Measurements from ENCODE around the gene TMPRSS7.

Gene TMPRSS7

DNA sequence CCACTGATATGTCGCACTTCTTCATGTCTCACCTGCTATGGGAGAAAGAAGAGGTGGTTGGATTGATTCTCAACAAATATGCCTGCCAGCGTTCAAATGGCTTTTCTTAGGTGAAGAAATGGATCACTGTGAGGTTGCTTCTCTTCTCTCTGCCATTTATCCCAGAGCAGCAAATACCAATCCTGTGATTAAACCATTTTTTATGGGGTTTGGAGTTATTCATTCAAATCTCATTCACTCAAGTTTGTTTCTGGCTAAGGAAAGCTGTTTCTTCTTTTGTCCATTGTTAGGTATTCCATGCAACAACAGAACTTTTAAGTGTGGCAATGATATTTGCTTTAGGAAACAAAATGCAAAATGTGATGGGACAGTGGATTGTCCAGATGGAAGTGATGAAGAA is 39.5 kb downstream of the TMPRSS7 start:
- no peak for DNase-seq

DNA sequence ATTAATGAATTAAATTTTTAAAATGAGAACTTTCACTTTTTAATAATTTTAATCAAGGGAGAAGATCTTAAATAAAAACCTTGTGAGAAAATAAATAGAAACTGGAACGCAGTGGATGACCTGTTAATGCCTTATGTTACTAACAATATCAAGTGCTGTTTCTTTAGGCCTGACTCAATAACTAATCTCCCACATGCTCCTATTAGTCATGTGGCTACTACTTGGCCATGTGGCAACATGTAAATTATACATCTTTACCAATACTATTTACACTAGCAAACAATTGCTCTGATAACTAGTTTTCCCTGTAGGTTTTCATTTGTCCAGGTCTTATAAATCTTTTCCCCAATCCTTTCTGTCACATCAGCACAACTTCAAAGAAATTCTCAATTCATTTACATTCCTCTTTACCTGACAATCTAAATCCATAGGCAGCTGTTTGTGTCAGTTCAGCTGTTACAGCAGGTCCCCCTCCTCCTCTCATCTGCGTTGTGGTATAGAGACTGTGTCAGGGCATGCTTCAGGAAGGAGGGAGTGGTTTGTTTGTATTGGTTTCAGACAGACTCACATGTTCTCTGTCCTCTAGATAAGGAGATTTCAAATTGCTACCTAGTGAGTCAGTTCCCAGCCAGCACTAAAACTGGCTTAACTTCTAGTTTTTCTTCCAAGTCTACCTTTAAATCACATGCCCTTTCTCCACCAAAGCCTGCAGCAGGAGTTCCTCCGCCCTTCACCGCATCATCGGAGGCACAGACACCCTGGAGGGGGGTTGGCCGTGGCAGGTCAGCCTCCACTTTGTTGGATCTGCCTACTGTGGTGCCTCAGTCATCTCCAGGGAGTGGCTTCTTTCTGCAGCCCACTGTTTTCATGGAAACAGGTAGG is 40.3 kb downstream of the TMPRSS7 start:
- no peak for DNase-seq

DNA sequence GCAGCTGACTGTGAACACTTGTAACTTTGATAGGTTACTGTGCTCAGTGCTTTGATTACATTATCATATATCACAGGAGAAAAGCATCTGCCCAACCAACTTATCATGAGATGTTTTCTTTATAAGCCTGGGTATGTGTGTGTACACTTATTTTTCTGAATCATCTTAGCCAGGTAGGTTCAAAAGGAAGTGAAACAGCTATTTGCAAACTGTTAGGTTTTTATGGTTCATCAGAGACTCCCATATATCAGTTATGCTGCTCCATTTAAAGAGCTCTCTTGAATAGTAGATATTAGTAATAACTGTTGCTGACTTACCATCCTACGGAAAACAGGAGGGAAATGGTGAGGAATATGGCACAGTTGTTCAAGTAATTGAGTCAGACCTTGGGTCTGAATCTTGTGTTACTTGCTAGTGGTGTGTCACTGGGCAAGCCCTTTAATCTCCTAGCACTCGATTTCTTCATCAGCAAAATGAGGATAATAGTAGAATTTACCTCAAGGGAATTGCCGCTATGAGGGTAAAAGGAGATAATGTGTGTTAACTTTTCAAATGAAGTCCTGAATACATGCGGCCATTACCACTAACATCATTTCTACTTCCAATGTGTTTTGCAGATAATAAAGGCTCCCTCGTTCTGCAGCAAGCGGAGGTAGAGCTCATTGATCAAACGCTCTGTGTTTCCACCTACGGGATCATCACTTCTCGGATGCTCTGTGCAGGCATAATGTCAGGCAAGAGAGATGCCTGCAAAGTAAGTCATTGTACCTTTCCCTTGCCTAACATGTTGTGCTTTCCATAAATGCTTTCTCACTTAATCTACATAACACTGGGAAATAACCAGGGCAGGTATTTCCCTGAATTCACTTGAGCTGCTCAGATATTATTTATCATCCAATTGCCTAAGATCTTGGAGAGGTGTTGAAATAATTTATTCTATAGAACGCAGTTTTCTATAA is 43.9 kb downstream of the TMPRSS7 start:
- DNase-seq, result no peak

DNA sequence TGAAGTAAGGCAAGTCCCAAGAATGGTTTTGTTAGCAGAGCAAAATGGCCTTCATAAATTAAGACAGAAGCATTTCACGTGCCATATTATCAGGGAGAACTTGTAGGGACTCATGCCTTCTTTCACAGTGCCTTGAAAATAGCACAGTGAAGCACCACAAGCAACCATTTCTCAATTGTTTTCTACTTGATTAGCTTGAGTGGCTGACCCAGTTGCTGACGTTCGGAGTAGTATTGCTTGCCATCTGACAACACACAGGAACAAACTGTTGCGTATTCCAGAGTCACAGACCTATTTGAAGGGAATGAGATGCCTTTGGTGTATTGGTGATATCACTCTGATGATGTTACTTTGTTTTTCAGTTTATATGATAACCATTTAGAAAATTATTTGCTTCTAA is 48.7 kb downstream of the TMPRSS7 start:
- no peak for DNase-seq

DNA sequence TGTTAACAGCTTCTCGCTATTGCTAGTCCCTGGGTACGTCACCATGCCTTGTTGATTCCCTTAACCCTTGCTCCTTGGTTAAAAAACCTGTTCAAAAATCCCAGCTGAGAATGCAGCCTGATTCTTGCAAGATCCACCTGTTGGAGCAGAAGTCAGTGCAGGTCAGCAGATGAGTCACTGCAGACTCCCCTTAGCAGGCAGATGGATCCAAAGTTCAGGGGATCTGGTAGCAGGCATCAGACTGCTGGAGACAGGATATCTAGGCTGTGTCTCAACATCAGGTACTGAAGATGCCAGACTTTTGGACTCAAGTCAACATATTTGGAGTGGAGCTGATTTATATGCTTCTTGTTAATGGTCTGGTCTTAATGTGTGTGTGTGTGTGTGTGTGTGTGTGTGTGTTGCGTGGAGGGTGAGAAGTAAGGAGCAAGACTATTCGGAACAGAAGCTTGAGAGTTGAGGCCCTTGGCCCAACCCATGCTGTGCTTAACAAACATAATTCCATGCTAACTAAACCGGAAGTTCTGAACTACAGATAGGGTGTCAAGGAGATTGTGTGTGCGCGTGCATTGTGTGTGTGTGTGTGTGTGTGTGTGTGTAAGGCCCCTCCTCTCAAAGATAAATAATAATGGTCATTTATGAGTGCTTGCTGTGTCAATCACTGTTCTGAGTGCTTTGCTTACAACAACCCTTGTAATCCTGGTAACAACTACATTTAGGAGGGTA is 50.6 kb downstream of the TMPRSS7 start:
- no peak for DNase-seq

DNA sequence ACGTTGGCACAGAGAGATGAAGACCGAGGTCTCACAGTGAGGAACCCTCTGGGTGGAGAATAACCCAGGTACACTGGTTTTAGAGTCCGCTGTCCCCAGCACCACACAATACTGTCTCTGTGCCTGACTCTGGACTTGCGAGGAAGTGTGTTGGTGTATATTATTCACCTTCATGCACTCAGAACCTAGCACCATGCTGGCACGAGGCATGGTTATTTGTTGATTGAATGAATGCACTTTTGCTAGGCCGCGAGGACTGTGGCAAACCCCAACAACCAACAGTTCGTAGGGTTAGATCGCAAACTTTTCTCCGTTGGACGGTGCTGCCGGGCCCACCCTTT is 51.2 kb downstream of the TMPRSS7 start:
- DNase-seq, result no peak

DNA sequence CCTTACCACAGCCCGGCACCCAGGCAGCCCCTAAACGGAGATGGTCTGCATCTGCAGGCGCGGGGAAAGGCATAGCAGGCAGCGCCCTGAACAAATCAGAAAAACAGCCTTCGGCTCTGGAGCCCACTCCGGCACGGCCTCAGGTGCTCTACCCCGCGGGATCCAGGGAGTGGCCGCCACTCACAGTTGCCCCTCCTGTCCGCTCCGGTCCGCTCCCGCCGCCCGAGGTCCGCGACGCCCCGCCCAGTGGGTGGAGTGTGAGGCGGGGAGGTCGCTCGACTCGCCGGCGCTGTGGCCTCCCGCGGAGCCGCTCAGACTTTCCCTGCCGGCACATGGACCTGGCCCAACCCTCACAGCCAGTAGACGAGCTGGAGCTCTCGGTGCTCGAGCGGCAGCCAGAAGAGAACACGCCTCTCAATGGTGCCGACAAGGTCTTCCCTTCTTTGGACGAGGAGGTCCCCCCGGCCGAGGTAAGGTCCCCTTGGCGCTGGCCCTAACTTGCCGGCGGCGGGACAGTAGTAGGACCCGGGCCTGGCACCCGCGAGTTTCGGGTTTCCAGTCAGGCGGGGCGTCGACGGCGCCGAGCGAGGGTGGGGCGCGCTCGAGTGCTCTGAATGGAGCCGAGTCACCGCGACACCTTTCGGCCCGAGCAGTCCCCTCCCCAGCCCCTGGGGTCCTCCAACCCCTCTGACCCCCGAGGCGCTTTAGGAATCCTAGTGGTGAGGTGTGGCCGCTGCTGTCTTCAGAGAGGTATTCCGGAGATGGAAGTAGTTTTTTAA is 51.7 kb downstream of the TMPRSS7 start, which contains the start of gene C3orf52:
C3orf52 (plus strand) TSS at position 314 of the 779 bp plus-strand sequence; CDS start at position 333, 19 bp downstream.
- peak; percentile 30 for DNase-seq

DNA sequence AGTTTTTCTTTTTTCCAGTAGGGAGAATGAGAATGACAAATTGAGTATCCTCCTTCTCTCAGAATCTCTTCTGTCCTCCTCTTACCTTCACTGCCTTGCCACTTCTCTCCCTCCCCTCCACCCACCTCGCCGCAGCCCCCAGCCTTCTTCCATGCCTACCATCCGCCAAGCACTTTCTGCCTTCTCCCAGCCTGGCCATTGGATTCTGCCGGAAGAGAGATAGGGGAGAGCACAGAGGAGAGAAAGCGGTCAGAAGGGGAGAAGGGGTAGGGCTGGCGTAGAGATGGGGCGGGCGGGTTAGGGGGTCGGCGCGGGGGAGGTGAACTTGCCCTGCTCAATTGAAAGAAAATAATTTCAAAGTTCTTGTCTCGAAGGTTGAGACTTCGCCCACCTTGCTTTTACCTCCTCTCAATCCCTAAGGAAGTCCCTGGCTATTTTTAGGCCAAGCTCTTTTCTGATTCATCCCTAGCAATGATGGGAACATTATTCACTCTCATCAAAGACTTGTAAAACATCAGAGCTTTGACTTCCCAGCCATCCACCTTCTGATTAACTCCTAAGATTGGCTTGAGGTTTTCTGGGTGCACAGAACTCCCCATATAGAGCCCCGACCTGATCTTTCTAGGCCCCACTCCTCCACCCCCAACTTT is 52.5 kb downstream of the TMPRSS7 start:
- no peak for DNase-seq

DNA sequence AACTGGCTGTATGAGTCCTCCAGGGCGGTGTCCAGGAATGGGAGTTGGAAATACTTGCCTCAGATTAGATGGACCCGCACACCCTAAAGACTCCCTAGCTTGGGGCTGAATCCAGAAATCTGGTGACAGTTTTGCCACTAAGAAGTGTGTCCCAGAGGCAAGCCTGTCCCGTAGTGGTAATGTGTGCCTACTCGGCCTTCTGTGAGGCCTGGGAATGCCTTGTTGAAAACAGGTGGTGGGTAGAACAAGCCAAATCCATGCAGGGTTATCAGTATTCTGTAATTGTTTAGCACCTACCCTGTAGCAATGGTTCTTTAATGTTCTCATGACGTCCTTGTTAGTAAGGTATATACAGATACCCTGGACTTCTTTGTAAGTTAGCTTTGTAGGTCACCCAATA is 53.2 kb downstream of the TMPRSS7 start:
- no peak for DNase-seq

DNA sequence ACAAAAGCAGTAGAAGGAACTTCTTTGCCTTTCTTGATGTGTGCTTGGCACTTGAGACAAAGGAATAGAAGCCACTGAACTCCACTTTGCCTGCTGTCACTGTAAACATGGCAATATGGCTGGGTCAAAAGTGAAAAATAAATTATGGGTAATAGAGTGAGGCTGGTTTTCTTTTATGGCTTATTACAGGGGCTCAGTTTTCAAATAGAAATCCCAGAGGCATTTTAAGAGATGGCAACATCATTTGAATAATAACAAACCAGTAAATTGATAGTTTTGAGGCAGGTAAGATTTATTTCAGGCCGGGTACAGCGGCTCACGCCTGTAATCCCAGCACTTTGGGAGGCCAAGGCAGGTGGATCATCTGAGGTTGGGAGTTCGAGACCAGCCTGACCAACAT is 54.4 kb downstream of the TMPRSS7 start:
- no peak for DNase-seq

DNA sequence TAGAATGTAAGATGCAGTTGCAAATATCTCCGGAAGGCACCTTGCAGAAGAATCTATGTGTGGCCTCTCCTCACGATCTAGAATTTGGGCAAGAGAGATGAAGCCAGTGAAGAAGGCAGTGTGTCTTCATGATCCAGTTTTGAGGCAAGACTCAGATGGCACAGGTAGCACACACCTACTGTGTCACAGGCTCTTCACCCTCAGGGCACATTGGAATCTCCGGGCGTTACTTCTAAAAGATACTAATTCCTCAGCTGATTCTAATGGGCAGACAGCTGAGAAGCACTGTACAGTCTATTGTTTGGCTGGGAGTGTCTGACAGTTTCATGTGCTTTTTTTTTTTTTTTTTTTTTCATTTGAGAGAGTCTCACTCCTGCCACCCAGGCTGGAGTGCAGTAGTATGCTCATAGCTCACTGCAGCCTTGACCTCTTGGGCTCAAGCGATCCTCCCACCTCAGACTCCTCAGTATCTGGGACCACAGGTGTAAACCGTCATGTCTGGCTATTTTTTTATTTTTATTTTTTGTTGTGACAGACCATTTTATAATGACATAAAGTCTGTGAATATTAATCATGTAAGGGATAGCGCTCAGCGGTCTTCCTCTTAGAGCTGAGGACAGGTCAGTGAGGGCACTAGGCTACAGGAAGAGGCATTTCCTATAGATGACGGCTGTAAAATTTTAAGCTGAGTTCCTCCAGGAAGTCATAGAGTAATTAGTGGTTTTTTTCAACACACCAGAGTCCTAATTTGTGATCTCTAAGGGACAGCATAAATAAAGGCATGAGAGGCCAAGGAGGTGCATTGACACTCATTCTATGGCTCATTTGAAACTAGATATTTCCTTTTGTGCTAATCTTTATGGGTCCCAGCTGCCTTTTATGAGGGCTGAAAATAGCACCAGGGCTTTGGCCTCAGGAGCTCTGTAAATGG is 55.7 kb downstream of the TMPRSS7 start:
- no peak for DNase-seq

DNA sequence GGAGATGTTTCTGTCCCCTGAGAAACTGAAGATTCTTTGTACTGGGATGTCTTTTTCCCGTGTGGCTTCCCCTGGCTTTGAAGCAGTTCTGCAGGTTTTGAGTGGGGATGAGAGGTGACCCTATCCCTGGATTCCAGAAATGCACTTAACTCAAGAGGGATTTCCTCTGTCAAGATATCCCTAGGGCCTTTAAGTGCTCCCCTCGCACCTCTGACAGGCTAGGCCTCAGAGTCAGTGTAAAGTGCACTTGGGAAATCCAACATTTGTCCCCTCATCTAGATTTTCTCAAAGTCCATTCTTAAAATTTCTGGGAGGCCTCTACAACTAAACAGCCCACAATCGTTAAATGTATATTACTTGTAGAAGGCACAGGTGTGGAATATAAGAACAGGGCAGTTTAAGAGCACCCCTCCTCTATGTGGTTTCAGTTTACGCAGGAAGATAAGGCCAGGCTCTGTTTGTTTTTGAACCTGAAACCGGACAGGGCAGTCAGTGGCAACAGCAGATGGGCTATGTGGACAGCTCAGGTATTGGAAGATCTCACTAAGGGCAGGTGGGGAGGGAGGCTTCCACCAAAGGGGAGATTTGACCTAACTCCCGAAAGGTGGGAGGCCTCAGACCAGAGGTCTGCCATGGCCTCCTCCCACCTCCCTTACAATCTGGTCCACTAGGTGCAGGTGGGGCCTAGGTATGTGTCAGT is 56.5 kb downstream of the TMPRSS7 start:
- no peak for DNase-seq

DNA sequence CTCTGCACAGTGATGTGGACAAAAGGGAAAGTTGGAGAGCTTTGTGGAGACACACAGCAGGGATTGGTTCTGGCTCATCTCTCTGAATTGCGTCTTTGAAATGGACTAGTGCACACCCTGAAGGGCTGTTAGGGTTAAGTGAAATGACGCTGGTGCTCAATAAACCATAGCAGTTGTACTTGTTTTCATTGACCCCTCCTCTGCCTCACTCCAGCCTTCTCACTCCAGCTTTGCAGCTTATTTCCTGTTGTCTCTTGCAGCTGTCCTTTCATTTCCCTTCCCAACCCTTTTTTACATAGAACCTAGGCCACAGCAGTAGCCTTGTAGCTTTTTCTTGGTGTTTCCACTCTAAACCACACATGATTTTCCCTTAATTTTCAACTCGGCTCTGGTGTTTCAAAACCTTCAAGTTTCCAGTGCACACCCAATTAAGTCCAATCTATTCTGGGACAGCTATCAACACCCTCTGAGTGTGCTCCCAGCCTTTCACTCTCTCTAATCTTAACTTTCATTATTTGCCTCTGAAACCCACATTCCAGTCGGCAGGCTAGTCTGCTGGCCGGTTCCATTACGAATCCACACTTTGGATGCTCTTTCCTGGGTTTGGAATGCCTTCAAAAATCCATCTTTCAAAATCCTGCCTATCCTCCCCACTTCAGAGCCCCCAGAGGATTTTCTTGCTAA is 58.1 kb downstream of the TMPRSS7 start:
- DNase-seq, result no peak

DNA sequence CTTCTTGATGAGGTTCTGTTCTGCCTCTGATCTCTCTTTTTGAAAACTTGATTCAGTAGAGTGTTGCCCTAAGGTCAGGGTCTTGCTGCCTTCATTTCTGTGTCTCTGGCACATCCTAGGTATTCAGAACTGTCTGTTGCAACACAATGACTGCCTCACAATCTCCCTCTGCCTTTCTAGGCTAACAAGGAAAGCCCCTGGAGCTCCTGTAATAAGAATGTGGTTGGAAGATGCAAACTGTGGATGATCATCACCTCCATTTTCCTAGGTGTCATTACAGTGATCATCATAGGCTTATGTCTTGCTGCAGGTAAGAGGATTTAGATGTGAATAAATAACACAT is 58.6 kb downstream of the TMPRSS7 start:
- DNase-seq, result no peak

DNA sequence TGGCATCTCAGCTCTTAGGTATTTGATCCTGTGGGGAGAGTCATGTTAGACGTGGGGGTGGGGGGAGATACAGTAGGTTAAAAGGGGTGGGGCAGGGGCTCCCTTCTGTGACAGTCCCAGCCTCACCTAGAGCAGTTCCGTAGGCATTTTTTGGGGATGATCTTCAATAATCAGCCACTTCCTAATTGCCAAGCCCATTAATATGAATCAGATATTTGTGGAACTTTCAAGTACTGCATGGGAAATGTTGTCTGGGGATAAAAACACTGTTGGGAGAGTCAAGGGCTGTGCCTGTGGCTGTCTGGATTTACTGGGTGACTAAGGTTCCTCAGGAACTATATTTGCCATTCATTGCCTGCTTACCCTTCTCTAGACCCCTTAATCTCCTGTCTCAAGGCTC is 61.2 kb downstream of the TMPRSS7 start:
- no peak for DNase-seq

DNA sequence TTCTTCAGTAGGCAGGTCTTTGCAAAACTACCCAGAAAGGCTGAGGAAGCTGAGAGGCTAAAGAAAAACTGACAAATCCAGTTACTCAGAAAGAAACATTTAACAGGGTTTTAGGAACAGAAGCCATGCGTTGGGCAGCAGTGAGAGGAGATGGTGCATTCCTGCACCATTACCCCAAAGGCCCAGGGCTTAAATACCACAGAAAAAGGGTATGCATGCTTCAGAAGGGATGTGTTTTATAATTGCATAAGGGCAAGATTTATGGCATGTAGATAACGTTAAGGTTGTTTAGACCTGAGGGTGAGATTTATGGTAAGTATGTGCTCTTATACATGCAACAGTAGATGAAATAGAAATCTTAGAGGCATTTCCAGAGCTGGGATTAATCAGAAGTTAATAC is 61.6 kb downstream of the TMPRSS7 start:
- no peak for DNase-seq

DNA sequence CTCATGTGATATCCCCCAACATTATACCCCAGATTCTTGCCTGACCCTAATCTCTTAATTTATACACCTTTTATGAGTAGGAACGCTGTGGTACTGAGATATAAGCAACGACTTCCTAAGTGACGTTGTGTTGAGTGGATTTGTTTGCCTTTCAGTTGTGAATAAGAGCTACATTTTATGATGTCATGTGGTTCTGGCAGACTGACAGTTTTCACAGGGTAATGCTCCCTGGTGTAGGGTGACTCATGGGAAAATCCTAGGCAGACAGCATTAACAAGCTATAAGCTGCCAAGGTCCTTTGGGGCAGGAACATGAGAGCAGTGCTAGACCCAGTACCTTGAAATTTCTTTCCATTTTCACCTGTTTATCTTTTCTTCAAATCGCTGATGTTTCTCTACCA is 62.8 kb downstream of the TMPRSS7 start:
- no peak for DNase-seq

DNA sequence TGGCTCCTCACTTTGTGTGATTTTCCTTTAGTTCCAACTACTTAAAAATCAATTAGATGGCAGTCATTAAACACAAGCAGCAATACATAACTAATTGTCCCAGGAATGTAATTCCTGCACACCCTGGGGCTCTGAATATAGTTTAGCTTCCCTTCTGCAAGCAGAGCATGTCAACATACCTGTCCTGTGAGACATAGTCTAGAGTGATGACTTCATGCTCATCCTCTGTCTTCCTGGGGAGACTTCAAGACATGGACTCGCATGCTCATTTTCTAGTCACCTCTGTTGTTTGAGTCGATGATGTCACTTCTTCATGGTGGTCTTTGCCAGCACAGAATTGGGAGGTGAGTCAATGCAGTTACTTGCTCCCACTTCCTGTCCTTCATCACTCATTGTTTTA is 67.4 kb downstream of the TMPRSS7 start:
- no peak for DNase-seq

DNA sequence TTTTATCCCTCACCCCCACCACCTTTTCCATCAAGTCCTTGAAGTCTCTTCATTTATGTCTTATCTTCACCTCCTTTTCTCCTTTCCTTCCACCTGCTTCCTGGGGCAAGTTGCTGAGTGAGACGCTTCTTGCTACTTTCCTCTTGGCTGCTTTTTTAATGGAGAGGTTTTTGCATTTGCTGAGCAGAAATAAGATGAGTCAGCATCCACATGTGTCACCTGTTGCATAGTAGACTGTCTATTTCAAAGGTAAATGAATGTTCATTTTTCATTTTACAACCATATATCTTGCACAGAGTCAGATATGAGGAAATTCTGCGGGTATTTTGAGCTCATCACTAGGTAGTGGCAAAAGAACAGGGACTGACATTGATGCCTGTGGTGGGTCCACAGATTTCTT is 70.2 kb downstream of the TMPRSS7 start:
- DNase-seq, result no peak

DNA sequence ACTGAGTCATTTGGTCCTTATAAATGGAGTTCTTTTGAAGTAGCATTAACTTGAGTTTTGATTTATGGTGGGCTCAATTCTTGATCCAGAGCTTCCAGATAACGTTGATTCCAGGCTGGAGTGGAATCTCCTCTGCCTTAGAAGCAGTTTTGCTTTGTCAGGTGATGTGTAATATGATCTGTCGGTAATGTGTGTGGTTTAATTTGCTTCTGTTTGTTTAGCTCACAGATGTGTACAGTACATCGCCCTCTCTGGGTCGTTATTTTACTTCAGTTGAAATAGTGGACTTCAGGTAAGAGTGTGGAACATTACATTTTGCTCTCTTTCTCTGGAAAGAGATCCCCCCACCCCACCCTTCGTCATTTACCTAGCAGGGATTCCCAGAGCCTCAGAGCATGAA is 74.8 kb downstream of the TMPRSS7 start:
- DNase-seq, result no peak
